ENCODE data around the gene PCDH20.

GRCh38 chr13:61391426-61391825 lies 24.2 kb downstream of the PCDH20 start:
- TF ChIP-seq POLR2A (IDR thresholded peaks at IDR 0.05) = no peak
- no peak for TF ChIP-seq EP300 (IDR thresholded peaks at IDR 0.05)
- TF ChIP-seq CTCF (IDR thresholded peaks at IDR 0.05) = no peak

All from tibial nerve (tissue), 4 donors.